Sciatic nerve (tissue), 2 donors: ENCODE measurements around the gene DHRSX. TPM values are rescaled to one million over a fixed set of nuclear protein-coding genes. Genes with fewer than 3 reads are reported as not detected.
"Not testable (repeated sequence)": the region's sequence is repeated elsewhere in the genome, so short reads cannot be mapped to it uniquely, and the experiment has no call there.

Experiments
- ATAC-seq: fragments of 200-7000 bp; cut with Tn5 transposase; one replicate; pipeline ENCODE4 v1.9.1; 2020; ENCODE audit warnings: mild to moderate bottlenecking, moderate library complexity
- DNase-seq: peaks from one replicate; pipeline ENCODE4 v3.0.0-alpha.2; 2020; ENCODE audit warnings: low spot score
- intact Hi-C: fragments of 100-400 bp; cut with DNase I; formaldehyde crosslinking; loops from one replicate; pipeline ENCODE4 v1.14.2; 2022
- total RNA-seq: library from RNA; stranded (reverse); fragmentation: NEBNext Ultra II Directional; extraction: Animal tissue kit (Norgen Biotek cat#: 25700); gene quantifications from one replicate; pipeline ENCODE4 v1.2.1, GENCODE V29; 2021
- donor health status: DM: no; HTN: no; CAD: no.
- donor health status: DM: no; HTN: no; CAD: no.

Gene DHRSX
- total RNA-seq, 1 donor from 2014 or later, result 26.7 TPM

GRCh38 chrX:2483398-2484060, 17.2 kb downstream of the DHRSX start:
- no peak for ATAC-seq
- intact Hi-C loops, result no loop called here
- DNase-seq, result no peak

- ATAC-seq, intact Hi-C loops: not testable (repeated sequence)
Measured at GRCh38 chrX:2481597-2481996, 19.2 kb downstream of the DHRSX start.

GRCh38 chrX:2479982-2480381, 20.8 kb downstream of the DHRSX start:
- DNase-seq, intact Hi-C loops, ATAC-seq: not testable (repeated sequence)

More at GRCh38 chrX:2481597-2481996, 19.2 kb downstream of the DHRSX start:
- not testable (repeated sequence) for DNase-seq

GRCh38 chrX:2479420-2479780, 21.4 kb downstream of the DHRSX start:
- intact Hi-C loops, result no loop called here
- DNase-seq (no peak), ATAC-seq (no peak)

- no peak for DNase-seq
- no peak for ATAC-seq
- intact Hi-C loops, result no loop called here
Measured at GRCh38 chrX:2478546-2479419, 22.0 kb downstream of the DHRSX start.

GRCh38 chrX:2477313-2477712, 23.5 kb downstream of the DHRSX start:
- intact Hi-C loops, ATAC-seq, DNase-seq: not testable (repeated sequence)

GRCh38 chrX:2474963-2475726, 25.6 kb downstream of the DHRSX start:
- ATAC-seq, result no peak
- intact Hi-C loops, result no loop called here
- no peak for DNase-seq

GRCh38 chrX:2474280-2474962, 26.4 kb downstream of the DHRSX start:
- DNase-seq (no peak), ATAC-seq (no peak)
- intact Hi-C loops, result no loop called here

- DNase-seq, intact Hi-C loops, ATAC-seq: not testable (repeated sequence)
Measured at GRCh38 chrX:2473064-2473463, 27.7 kb downstream of the DHRSX start.

- DNase-seq, result no peak
- intact Hi-C loops, result no loop called here
Measured at GRCh38 chrX:2471641-2472040, 29.1 kb downstream of the DHRSX start.

GRCh38 chrX:2471126-2471525, 29.6 kb downstream of the DHRSX start:
- DNase-seq, intact Hi-C loops, ATAC-seq: not testable (repeated sequence)

More at GRCh38 chrX:2471641-2472040, 29.1 kb downstream of the DHRSX start:
- no peak for ATAC-seq

GRCh38 chrX:2469852-2470251, 30.9 kb downstream of the DHRSX start:
- DNase-seq, intact Hi-C loops, ATAC-seq: not testable (repeated sequence)

GRCh38 chrX:2469196-2469685, 31.5 kb downstream of the DHRSX start:
- no peak for DNase-seq
- ATAC-seq, result no peak
- intact Hi-C loops, result no loop called here

- ATAC-seq (no peak), DNase-seq (no peak)
- intact Hi-C loops, result no loop called here
Measured at GRCh38 chrX:2468261-2469195, 32.2 kb downstream of the DHRSX start.

GRCh38 chrX:2466876-2467656, 33.7 kb downstream of the DHRSX start:
- intact Hi-C loops, result no loop called here

GRCh38 chrX:2464677-2465166, 36.1 kb downstream of the DHRSX start:
- DNase-seq (no peak), ATAC-seq (no peak)
- intact Hi-C loops, result no loop called here

More at GRCh38 chrX:2466876-2467656, 33.7 kb downstream of the DHRSX start:
- ATAC-seq, result no peak
- no peak for DNase-seq
